Measurements from ENCODE around the gene SH3RF1.
"Not testable (repeated sequence)": the region's sequence is repeated elsewhere in the genome, so short reads cannot be mapped to it uniquely, and the experiment has no call there.

Gene SH3RF1

GRCh38 chr4:169179609-169180521 lies 90.9 kb downstream of the SH3RF1 start:
- no peaks in the 10 kb centered on the region for H3K4me1 ChIP-seq
- no peak overlapping the region for H3K9ac ChIP-seq
- H3K4me2 ChIP-seq (ENCODE audit: low read length) = no peak overlapping the region
- H3K27me3 ChIP-seq (ENCODE audit: control insufficient read depth, insufficient read depth, low read length) = no peaks in the 10 kb centered on the region
- H3K4me3 ChIP-seq (ENCODE audit: low read depth, low read length) = no peak overlapping the region
- no peak overlapping the region for H2AFZ ChIP-seq
- H3K9me3 ChIP-seq (ENCODE audit: control insufficient read depth, low read length) = no peaks in the 10 kb centered on the region
- no peaks in the 10 kb centered on the region for H3K79me2 ChIP-seq
- H3K36me3 ChIP-seq (ENCODE audit: control insufficient read depth, insufficient read depth, low read length) = no peaks in the 10 kb centered on the region
- TF ChIP-seq CTCF (IDR thresholded peaks at IDR 0.05) = no peak
- no peak overlapping the region for H3K27ac ChIP-seq

GRCh38 chr4:169178092-169178491 lies 92.7 kb downstream of the SH3RF1 start:
- H3K27me3 ChIP-seq (ENCODE audit: control insufficient read depth, insufficient read depth, low read length); H3K27ac ChIP-seq; H2AFZ ChIP-seq; H3K4me1 ChIP-seq; H3K9ac ChIP-seq; H3K9me3 ChIP-seq (ENCODE audit: control insufficient read depth, low read length); H3K4me3 ChIP-seq (ENCODE audit: low read depth, low read length); H3K4me2 ChIP-seq (ENCODE audit: low read length); H3K36me3 ChIP-seq (ENCODE audit: control insufficient read depth, insufficient read depth, low read length); H3K79me2 ChIP-seq: not testable (repeated sequence)

- H3K27me3 ChIP-seq (ENCODE audit: control insufficient read depth, insufficient read depth, low read length) = no peaks in the 10 kb centered on the region
- no peaks in the 10 kb centered on the region for H3K79me2 ChIP-seq
- no peak overlapping the region for H2AFZ ChIP-seq
- no peaks in the 10 kb centered on the region for H3K36me3 ChIP-seq (ENCODE audit: control insufficient read depth, insufficient read depth, low read length)
- H3K9me3 ChIP-seq (ENCODE audit: control insufficient read depth, low read length) = no peaks in the 10 kb centered on the region
- no peak for TF ChIP-seq CTCF (IDR thresholded peaks at IDR 0.05)
- no peak overlapping the region for H3K27ac ChIP-seq
- no peak overlapping the region for H3K4me2 ChIP-seq (ENCODE audit: low read length)
- H3K4me1 ChIP-seq = no peaks in the 10 kb centered on the region
- no peak overlapping the region for H3K4me3 ChIP-seq (ENCODE audit: low read depth, low read length)
- H3K9ac ChIP-seq = no peak overlapping the region
Measured at GRCh38 chr4:169175476-169175875, 95.3 kb downstream of the SH3RF1 start.

GRCh38 chr4:169175035-169175434 lies 95.7 kb downstream of the SH3RF1 start:
- TF ChIP-seq CTCF (IDR thresholded peaks at IDR 0.05) = no peak
- no peak overlapping the region for H3K4me2 ChIP-seq (ENCODE audit: low read length)
- H3K27me3 ChIP-seq (ENCODE audit: control insufficient read depth, insufficient read depth, low read length) = no peaks in the 10 kb centered on the region
- no peak overlapping the region for H3K9ac ChIP-seq
- H3K9me3 ChIP-seq (ENCODE audit: control insufficient read depth, low read length) = no peaks in the 10 kb centered on the region
- H3K36me3 ChIP-seq (ENCODE audit: control insufficient read depth, insufficient read depth, low read length) = no peaks in the 10 kb centered on the region
- no peaks in the 10 kb centered on the region for H3K79me2 ChIP-seq
- no peaks in the 10 kb centered on the region for H3K4me1 ChIP-seq
- H3K27ac ChIP-seq = no peak overlapping the region
- H2AFZ ChIP-seq = no peak overlapping the region
- no peak overlapping the region for H3K4me3 ChIP-seq (ENCODE audit: low read depth, low read length)

GRCh38 chr4:169174247-169174646 lies 96.5 kb downstream of the SH3RF1 start:
- no peak for TF ChIP-seq CTCF (IDR thresholded peaks at IDR 0.05)
- no peaks in the 10 kb centered on the region for H3K27me3 ChIP-seq (ENCODE audit: control insufficient read depth, insufficient read depth, low read length)

More at GRCh38 chr4:169174247-169174646, 96.5 kb downstream of the SH3RF1 start:
- Histone ChIP-seq H3K79me2 (no peaks in the 10 kb centered on the region), H3K9ac (no peak overlapping the region), H3K9me3 (ENCODE audit: control insufficient read depth, low read length) (no peaks in the 10 kb centered on the region), H2AFZ (no peak overlapping the region), H3K36me3 (ENCODE audit: control insufficient read depth, insufficient read depth, low read length) (no peaks in the 10 kb centered on the region), H3K4me3 (ENCODE audit: low read depth, low read length) (no peak overlapping the region), H3K27ac (no peak overlapping the region), H3K4me1 (no peaks in the 10 kb centered on the region), H3K4me2 (ENCODE audit: low read length) (no peak overlapping the region)
